Measurements from ENCODE around the gene PCK2.
A peak's percentile ranks its signal among the peaks of the same experiment; 100 is the strongest.

Gene PCK2

GRCh38 chr14:24077086-24077485 lies 17.0 kb upstream of the PCK2 start:
- Histone ChIP-seq H3K36me3 (ENCODE audit: control insufficient read depth, insufficient read depth, low read length) (no peaks in the 10 kb centered on the region), H3K27me3 (replicated peaks; ENCODE audit: control insufficient read depth, insufficient read depth, low read length) (no peaks in the 10 kb centered on the region; the same call in 1 of the 2 replicates), H3K4me3 (replicated peaks; ENCODE audit: low read depth, low read length) (no peak overlapping the region)
- no peak for TF ChIP-seq CTCF (IDR thresholded peaks at IDR 0.05; ENCODE audit: insufficient read depth, low read length, poor library complexity, severe bottlenecking)
- no peak for DNase-seq (ENCODE audit: extremely low read depth, insufficient read length)

GRCh38 chr14:24078146-24078545 lies 16.0 kb upstream of the PCK2 start:
- no peak overlapping the region for H3K4me3 ChIP-seq (replicated peaks; ENCODE audit: low read depth, low read length)
- no peaks in the 10 kb centered on the region; the same call in 1 of the 2 replicates for H3K27me3 ChIP-seq (replicated peaks; ENCODE audit: control insufficient read depth, insufficient read depth, low read length)
- TF ChIP-seq CTCF (IDR thresholded peaks at IDR 0.05; ENCODE audit: insufficient read depth, low read length, poor library complexity, severe bottlenecking), result no peak
- H3K36me3 ChIP-seq (ENCODE audit: control insufficient read depth, insufficient read depth, low read length), result no peaks in the 10 kb centered on the region
- no peak for DNase-seq (ENCODE audit: extremely low read depth, insufficient read length)

GRCh38 chr14:24079491-24080141 lies 14.5 kb upstream of the PCK2 start:
- Histone ChIP-seq H3K4me3 (replicated peaks; ENCODE audit: low read depth, low read length) (no peak overlapping the region), H3K27me3 (replicated peaks; ENCODE audit: control insufficient read depth, insufficient read depth, low read length) (no peaks in the 10 kb centered on the region), H3K36me3 (ENCODE audit: control insufficient read depth, insufficient read depth, low read length) (no peaks in the 10 kb centered on the region)
- no peak for TF ChIP-seq CTCF (IDR thresholded peaks at IDR 0.05; ENCODE audit: insufficient read depth, low read length, poor library complexity, severe bottlenecking)
- DNase-seq (ENCODE audit: extremely low read depth, insufficient read length), result no peak

- Histone ChIP-seq H3K27me3 (replicated peaks; ENCODE audit: control insufficient read depth, insufficient read depth, low read length) (no peaks in the 10 kb centered on the region), H3K36me3 (ENCODE audit: control insufficient read depth, insufficient read depth, low read length) (no peaks in the 10 kb centered on the region), H3K4me3 (replicated peaks; ENCODE audit: low read depth, low read length) (no peak overlapping the region)
- TF ChIP-seq CTCF (IDR thresholded peaks at IDR 0.05; ENCODE audit: insufficient read depth, low read length, poor library complexity, severe bottlenecking), result no peak
- no peak for DNase-seq (ENCODE audit: extremely low read depth, insufficient read length)
Measured at GRCh38 chr14:24080142-24080530, 14.0 kb upstream of the PCK2 start.

GRCh38 chr14:24080888-24081738 lies 13.0 kb upstream of the PCK2 start:
- Histone ChIP-seq H3K36me3 (ENCODE audit: control insufficient read depth, insufficient read depth, low read length) (no peaks in the 10 kb centered on the region), H3K4me3 (replicated peaks; ENCODE audit: low read depth, low read length) (peak overlapping the region; percentile 73), H3K27me3 (replicated peaks; ENCODE audit: control insufficient read depth, insufficient read depth, low read length) (no peaks in the 10 kb centered on the region)
- DNase-seq (ENCODE audit: extremely low read depth, insufficient read length), result peak; percentile 87
- no peak for TF ChIP-seq CTCF (IDR thresholded peaks at IDR 0.05; ENCODE audit: insufficient read depth, low read length, poor library complexity, severe bottlenecking)
